HEK293T (cell line): ENCODE measurements around the gene MTG2.

Experiments
- BHLHE40 ChIP-seq: fragments of 450-650 bp; IDR thresholded peaks from 2 replicates; pipeline ENCODE4 v1.6.1; 2016; ENCODE audit warnings: mild to moderate bottlenecking, moderate library complexity, borderline replicate concordance
- CTBP1 ChIP-seq: fragments of 450-650 bp; IDR thresholded peaks from 2 replicates; pipeline ENCODE4 v1.6.1; 2016; ENCODE audit warnings: borderline replicate concordance
- FOXK2 ChIP-seq: fragments of 450-650 bp; IDR thresholded peaks from 2 replicates; pipeline ENCODE4 v1.6.1; 2016; ENCODE audit warnings: mild to moderate bottlenecking
- FOXM1 ChIP-seq: fragments of 450-650 bp; IDR thresholded peaks from 2 replicates; pipeline ENCODE4 v1.6.1; 2017; ENCODE audit warnings: mild to moderate bottlenecking, borderline replicate concordance
- HDGF ChIP-seq: fragments of 450-650 bp; IDR thresholded peaks from 2 replicates; pipeline ENCODE4 v1.6.1; 2017; ENCODE audit warnings: antibody characterized with exemption, borderline replicate concordance
- PKNOX1 ChIP-seq: fragments of 450-650 bp; IDR thresholded peaks from 2 replicates; pipeline ENCODE4 v1.6.1; 2016
- SP1 ChIP-seq: fragments of 450-650 bp; IDR thresholded peaks from 2 replicates; pipeline ENCODE4 v1.6.1; 2017
- TARDBP ChIP-seq: fragments of 450-650 bp; IDR thresholded peaks from 2 replicates; pipeline ENCODE4 v1.6.1; 2016

DNA sequence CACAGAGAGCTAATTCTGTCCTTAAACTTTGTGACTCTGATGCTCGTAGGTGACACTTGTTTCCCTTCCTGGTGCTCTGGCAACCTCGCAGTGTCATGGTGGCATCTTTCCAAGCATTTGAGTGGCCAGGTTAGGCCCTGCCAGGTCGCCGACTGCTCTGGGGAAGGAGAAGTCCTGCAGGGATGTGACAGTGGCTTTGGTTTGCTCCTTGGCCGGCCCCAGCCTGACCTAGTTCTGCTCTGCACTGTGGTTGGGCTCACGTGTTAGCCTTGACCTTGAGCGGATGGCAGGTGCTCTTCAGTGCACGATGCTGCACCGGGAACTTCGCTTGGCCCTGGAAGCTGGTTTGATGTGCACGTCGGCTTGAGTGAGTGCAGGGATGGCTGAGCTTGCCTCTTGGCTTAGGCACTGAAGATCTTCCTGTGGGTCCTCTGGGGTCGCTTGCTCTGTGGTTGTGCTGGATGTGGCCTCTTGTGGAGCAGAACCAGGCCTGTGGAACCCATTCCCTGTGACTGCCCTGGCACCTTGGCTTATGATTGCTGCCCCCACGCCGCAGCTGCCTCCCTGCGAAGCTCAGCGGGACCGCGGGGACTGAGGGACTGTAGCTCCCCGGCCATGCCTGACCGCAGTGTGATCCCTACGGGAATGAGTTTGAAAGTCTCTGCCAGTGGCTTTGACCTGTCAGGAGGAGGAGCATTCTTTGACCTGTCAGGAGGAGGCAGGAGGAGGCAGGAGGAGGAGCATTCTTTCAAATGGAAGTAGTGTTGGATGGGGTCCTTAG, 64.2 kb downstream of the MTG2 start:
- TF ChIP-seq FOXK2: no peak
- no peak for TF ChIP-seq FOXM1
- TF ChIP-seq PKNOX1: no peak
- no peak for TF ChIP-seq TARDBP
- TF ChIP-seq CTBP1: no peak
- TF ChIP-seq BHLHE40: no peak
- no peak for TF ChIP-seq HDGF
- TF ChIP-seq SP1: no peak
